Measurements from ENCODE around the gene NPEPPS.
"Not testable (repeated sequence)": the region's sequence is repeated elsewhere in the genome, so short reads cannot be mapped to it uniquely, and the experiment has no call there.

Gene NPEPPS

DNA sequence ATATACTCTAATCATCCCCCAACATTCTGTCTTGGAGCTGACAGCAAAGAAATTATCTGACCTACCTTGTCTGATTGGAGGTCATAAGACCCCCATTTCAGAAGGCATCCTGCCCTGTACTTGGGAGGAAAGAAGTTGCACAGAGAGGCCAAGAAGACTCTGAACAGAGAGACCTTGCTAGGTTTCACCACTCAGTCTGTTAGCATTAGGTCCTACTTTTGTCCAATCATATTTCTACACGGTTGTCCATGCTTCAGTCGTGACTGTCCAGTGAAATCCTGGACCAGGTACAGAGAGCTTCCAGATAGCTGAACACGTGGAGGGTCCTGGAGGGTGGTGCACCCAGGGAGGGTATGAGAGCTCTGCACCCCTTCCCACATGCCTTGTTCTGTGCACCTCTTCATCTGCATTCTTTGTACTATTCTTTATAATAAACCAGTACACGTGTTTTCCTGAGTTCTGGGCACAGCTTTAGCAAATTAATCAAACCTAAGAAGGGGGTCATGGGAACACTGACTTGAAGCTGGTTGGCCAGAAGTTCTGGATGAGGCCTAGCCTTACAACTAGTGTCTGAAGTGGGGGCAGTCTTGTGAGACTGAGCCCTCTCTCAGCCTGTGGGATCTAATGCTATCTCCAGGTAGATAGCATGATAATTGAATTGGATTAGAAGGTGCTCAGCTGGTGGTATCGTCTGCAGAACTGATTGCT is 30.9 kb downstream of the NPEPPS start:
- not testable (repeated sequence) for DNase-seq

GRCh38 chr17:47562406-47562705 is 31.4 kb downstream of the NPEPPS start:
- not testable (repeated sequence) for DNase-seq

- DNase-seq: not testable (repeated sequence)
These were observed 36.4 kb downstream of the NPEPPS start for GRCh38 chr17:47567261-47567660.

DNA sequence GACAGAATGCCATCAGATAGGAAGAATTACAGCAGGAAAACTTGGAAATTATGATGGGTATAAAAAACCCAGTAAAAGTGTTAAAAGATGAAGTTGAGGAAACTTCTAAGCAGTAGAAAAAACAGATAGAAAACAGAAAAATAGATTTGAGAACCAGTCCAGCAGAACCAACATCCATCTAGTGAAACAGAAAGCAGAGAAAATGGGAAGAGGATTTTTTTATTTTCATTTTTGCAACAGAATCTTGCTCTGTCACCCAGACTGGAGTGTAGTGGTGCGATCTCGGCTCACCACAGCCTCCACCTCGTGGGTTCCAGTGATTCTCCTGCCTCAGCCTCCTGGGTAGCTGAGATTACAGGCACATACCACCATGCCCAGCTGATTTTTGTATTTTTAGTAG is 41.7 kb downstream of the NPEPPS start:
- DNase-seq: not testable (repeated sequence)

GRCh38 chr17:47582416-47582815 is 51.5 kb downstream of the NPEPPS start:
- not testable (repeated sequence) for DNase-seq

DNA sequence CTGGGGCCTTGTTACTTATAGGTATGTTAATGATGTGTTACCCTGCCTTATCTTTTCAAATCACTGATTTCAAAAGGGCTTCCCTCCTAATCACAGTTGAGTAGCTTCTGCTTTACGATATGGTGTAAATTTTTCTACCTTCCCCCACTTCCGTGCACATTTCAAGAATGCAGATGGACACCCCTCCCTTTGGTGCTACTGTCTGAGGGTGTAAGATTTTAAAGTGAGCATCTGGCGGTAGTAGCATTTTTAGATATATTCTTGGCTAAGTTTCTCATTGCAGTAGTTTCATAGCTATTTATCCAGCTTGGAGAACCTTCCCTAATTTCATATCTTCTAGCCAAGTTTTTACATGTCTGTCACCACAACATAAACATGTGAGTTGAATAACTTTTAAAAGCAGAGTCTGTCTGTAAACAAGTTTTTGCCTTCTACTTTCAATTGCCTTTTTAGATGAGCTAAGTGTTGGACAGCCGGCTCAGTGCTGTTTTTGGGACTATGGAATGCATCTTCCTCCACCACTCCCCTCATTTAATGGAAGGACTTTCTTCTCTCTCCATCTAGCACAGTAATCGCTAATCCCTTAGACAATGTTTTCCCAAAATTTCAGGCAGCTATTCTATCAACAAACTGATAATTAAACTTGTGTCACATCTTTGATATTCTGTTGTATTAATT is 55.6 kb downstream of the NPEPPS start:
- not testable (repeated sequence) for DNase-seq

GRCh38 chr17:47593522-47593921 is 62.6 kb downstream of the NPEPPS start:
- not testable (repeated sequence) for DNase-seq

DNA sequence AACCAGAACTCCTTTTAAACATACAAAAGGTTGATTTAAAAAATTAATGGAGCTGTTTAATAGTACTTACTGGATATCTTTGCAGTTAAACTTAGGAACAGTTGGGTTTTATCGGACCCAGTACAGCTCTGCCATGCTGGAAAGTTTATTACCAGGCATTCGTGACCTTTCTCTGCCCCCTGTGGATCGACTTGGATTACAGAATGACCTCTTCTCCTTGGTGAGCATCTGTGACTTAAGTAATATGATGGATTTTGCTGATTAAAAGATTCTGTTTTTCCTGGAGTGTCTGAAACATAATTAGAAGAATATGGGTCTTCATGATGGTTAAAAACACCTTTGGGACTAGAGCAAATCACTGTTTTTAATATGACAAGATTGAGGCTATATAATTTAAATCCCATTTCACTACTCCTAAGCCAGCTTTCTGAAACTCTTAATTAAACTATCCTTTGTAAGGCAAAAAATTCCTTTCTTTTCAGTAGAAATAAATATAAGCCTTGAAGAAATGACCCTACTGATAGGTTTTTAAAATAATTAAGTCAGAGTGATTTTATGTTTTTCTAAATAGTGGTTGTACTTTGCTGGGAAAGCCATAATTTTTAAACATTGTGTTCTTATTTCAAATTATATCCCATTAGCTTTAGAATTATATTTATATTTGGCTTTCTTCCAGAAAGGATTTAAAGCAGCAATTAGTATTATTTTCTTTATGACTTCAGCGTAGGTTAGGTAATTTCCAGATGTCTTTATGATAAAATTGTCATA is 73.1 kb downstream of the NPEPPS start:
- DNase-seq: no peak

GRCh38 chr17:47604598-47604927 is 73.7 kb downstream of the NPEPPS start:
- DNase-seq: peak; percentile 96

- DNase-seq: no peak
These were observed 74.1 kb downstream of the NPEPPS start for GRCh38 chr17:47605011-47605410.

DNA sequence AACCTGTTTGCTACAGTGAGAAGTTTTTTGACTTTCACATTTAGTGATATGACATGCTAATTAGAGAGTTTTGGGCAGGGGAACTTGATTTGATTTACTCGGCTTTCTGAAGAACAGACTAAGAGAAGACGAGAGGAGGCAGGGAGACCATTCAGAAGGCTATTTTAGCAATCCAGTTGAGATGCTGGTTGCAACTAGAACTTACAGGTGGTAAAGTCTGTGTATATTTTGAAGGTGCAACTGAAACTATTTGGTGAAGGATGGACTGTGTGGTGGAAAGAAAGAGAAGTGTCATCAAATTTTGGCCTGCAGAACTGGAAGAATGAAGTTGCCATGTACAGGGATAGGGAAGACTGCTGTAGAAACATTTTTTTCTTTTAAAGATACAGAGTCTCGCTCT is 76.6 kb downstream of the NPEPPS start:
- no peak for DNase-seq

- DNase-seq: no peak
These were observed 80.8 kb downstream of the NPEPPS start for GRCh38 chr17:47611372-47612350.

- DNase-seq: peak; percentile 38
These were observed 85.0 kb downstream of the NPEPPS start for GRCh38 chr17:47615766-47616424.

GRCh38 chr17:47618410-47618809 is 87.5 kb downstream of the NPEPPS start:
- DNase-seq: no peak

GRCh38 chr17:47620503-47621245 is 89.8 kb downstream of the NPEPPS start:
- no peak for DNase-seq

DNA sequence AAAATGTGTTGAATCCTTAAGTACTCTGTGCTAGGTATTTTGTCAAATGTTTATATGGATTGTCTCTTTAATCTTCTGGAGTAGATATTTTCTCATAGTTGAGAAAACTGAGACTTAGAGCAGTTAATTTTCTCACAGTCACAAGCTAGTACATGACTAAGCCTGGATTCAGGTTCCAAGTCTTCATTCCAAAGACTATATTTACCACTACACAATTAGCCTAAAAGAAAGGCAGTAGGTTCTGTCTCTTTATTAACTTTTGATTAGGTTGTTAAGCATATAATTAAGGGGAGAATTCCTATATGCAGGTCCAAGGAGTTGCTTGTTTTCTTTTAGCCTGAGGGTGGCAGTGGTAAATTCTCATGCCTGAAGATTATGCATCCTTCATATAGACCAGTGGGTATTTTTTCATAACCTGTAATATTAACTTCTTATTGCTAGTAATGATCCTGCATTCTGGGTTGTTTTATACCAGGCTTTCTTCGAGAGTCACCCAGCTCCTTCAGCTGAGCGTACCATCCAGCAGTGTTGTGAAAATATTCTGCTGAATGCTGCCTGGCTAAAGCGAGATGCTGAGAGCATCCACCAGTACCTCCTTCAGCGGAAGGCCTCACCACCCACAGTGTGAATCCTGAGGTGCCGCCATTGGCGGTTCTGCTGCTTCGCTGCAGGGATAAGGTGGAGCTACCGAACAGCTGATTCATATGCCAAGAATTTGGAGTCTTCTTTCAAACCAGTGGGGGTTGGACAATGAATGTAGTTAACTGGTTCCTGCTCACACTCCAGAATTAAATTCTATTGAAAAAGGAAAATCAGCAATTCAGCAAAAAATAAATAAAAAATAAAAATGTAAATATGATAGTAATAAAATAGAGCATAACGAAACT is 90.6 kb downstream of the NPEPPS start:
- DNase-seq: no peak

- DNase-seq: no peak
These were observed 91.3 kb downstream of the NPEPPS start for GRCh38 chr17:47622180-47622549.

GRCh38 chr17:47624727-47625068 is 93.8 kb downstream of the NPEPPS start:
- DNase-seq: no peak

- DNase-seq: no peak
These were observed 97.2 kb downstream of the NPEPPS start for GRCh38 chr17:47628014-47628566.

- DNase-seq: no peak
These were observed 98.9 kb downstream of the NPEPPS start for GRCh38 chr17:47629826-47630225.

Measured in NCI-H2081 treated with DMSO at 0.1 percent for 48 hours (cell line).